Measurements from ENCODE around the gene SMDT1. TPM values are rescaled to one million over a fixed set of nuclear protein-coding genes. Genes with fewer than 3 reads are reported as not detected.
"Not testable (repeated sequence)": the region's sequence is repeated elsewhere in the genome, so short reads cannot be mapped to it uniquely, and the experiment has no call there.

The SMDT1 gene
- total RNA-seq, 2 experiments from 2014 or later: 23.0 to 114 TPM

- Histone ChIP-seq H4K20me1 (ENCODE audit: insufficient read depth, low read length) (no peaks in the 10 kb centered on the region), H3K4me2 (ENCODE audit: low read length) (no peak overlapping the region), H3K4me1 (ENCODE audit: insufficient read depth, low read length, poor library complexity, severe bottlenecking) (no peaks in the 10 kb centered on the region), H3K79me2 (ENCODE audit: insufficient read depth, low read depth, low read length) (no peaks in the 10 kb centered on the region), H3K9me2 (ENCODE audit: insufficient read depth, low read length) (no peaks in the 10 kb centered on the region), H3K27ac (ENCODE audit: low read depth, low read length, poor library complexity, severe bottlenecking) (no peak overlapping the region), H3K36me3 (ENCODE audit: insufficient read depth, low read length) (peaks cover under 1% of the 10 kb centered on the region; the same call in 1 of the 2 replicates), H2AFZ (ENCODE audit: low read length) (no peak overlapping the region), H3K9me3 (ENCODE audit: low read length) (0 out of 2 replicates have a peak, but pooled peaks cover 3% of the 10 kb centered on the region), H3K4me3 (ENCODE audit: low read depth, low read length, poor library complexity, severe bottlenecking) (no peak overlapping the region)
- no peak for TF ChIP-seq EZH2phosphoT487 (IDR thresholded peaks at IDR 0.05; ENCODE audit: borderline replicate concordance, low read depth, low read length)
- no peak for TF ChIP-seq CTCF (conservative IDR thresholded peaks at IDR 0.05; ENCODE audit: low read length)
- intact Hi-C loops (cut with micrococcal nuclease; ENCODE audit: unreplicated experiment): no loop called here
- ChIA-PET CTCF (ENCODE audit: unreplicated experiment) (no interaction called here), POLR2A (no interaction called here)
- no peak for DNase-seq (ENCODE audit: low spot score)
- no TSS peak for BruUV-seq (replicated peaks)
Measured at GRCh38 chr22:42127606-42128005, 48.1 kb downstream of the SMDT1 start.

DNA sequence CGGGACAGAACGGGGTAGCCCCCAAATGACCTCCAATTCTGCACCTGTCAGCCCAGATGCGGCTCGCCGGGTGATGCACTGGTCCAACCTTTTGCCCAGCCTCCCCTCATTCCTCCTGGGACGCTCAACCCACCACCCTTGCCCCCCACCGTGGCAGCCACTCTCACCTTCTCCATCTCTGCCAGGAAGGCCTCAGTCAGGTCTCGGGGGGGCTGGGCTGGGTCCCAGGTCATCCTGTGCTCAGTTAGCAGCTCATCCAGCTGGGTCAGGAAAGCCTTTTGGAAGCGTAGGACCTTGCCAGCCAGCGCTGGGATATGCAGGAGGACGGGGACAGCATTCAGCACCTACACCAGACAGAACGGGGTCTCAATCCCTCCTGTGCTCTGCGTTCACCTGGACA, 48.5 kb downstream of the SMDT1 start:
- BruUV-seq (replicated peaks); intact Hi-C loops (cut with micrococcal nuclease; ENCODE audit: unreplicated experiment); H3K27ac ChIP-seq (ENCODE audit: low read depth, low read length, poor library complexity, severe bottlenecking); H3K4me3 ChIP-seq (ENCODE audit: low read depth, low read length, poor library complexity, severe bottlenecking); H2AFZ ChIP-seq (ENCODE audit: low read length); H3K4me1 ChIP-seq (ENCODE audit: insufficient read depth, low read length, poor library complexity, severe bottlenecking); CTCF ChIA-PET (ENCODE audit: unreplicated experiment); H3K4me2 ChIP-seq (ENCODE audit: low read length); H3K79me2 ChIP-seq (ENCODE audit: insufficient read depth, low read depth, low read length); H4K20me1 ChIP-seq (ENCODE audit: insufficient read depth, low read length); H3K9me2 ChIP-seq (ENCODE audit: insufficient read depth, low read length); POLR2A ChIA-PET; H3K9me3 ChIP-seq (ENCODE audit: low read length); H3K36me3 ChIP-seq (ENCODE audit: insufficient read depth, low read length); DNase-seq (ENCODE audit: low spot score): not testable (repeated sequence)

GRCh38 chr22:42128776-42129694, 49.5 kb downstream of the SMDT1 start:
- DNase-seq (ENCODE audit: low spot score); intact Hi-C loops (cut with micrococcal nuclease; ENCODE audit: unreplicated experiment); H3K9me2 ChIP-seq (ENCODE audit: insufficient read depth, low read length); CTCF ChIA-PET (ENCODE audit: unreplicated experiment); H3K36me3 ChIP-seq (ENCODE audit: insufficient read depth, low read length); BruUV-seq (replicated peaks); H3K4me3 ChIP-seq (ENCODE audit: low read depth, low read length, poor library complexity, severe bottlenecking); H3K27ac ChIP-seq (ENCODE audit: low read depth, low read length, poor library complexity, severe bottlenecking); POLR2A ChIA-PET; H3K4me2 ChIP-seq (ENCODE audit: low read length); H3K79me2 ChIP-seq (ENCODE audit: insufficient read depth, low read depth, low read length); H2AFZ ChIP-seq (ENCODE audit: low read length); H3K4me1 ChIP-seq (ENCODE audit: insufficient read depth, low read length, poor library complexity, severe bottlenecking); H4K20me1 ChIP-seq (ENCODE audit: insufficient read depth, low read length); H3K9me3 ChIP-seq (ENCODE audit: low read length): not testable (repeated sequence)

DNA sequence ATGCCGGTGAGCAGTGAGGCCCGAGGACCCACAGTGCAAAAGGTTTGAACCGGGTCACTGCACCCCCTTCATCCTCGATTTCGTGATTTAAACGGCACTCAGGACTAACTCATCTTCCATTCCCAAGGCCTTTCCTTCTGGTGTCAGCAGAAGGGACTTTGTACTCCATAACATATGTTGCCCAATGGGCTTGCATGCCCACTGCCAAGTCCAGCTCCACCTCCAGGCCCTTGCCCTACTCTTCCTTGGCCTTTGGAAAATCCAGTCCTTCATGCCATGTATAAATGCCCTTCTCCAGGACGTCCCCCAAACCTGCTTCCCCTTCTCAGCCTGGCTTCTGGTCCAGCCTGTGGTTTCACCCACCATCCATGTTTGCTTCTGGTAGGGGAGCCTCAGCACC, 50.7 kb downstream of the SMDT1 start:
- not testable (repeated sequence) for BruUV-seq (replicated peaks)

DNA sequence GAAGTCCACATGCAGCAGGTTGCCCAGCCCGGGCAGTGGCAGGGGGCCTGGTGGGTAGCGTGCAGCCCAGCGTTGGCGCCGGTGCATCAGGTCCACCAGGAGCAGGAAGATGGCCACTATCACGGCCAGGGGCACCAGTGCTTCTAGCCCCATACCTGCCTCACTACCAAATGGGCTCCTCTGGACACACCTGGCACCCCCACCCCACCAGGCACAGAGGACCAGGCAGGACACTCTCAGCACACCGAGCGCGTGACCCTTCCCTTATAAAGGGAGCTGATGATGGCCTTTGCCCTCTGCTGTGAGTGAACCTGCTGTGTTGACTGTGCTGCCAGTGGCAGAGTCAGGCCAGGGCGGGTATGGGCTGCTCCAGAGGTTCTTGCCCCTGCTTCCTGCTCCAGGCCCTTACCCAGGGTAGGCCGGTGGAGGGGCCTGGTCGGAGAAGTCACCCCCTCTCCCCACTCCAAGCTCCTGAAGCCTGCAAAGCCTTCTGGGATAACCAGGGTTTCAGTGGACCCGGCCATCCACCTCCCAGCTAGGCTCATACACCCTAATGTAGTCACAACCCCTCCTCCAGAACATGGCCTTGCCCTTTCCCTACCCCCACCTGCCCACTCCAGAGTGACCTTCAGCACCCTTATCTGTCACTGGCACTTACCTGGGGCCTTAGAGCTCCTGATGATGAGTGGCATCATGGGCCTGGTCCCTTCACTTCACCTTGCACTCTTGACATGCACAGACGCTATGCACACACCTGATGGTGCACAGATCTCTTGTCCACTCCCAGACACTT, 51.3 kb downstream of the SMDT1 start, which contains the start of gene CYP2D6:
Gene CYP2D6, minus strand, starts transcription at position 172 of the 793 bp plus-strand sequence. Its CDS starts 19 bp downstream, at position 153.
- CTCF ChIA-PET (ENCODE audit: unreplicated experiment); H3K4me2 ChIP-seq (ENCODE audit: low read length); intact Hi-C loops (cut with micrococcal nuclease; ENCODE audit: unreplicated experiment): not testable (repeated sequence)

More for the DNA sequence above, 50.7 kb downstream of the SMDT1 start:
- POLR2A ChIA-PET; CTCF ChIA-PET (ENCODE audit: unreplicated experiment); H3K4me2 ChIP-seq (ENCODE audit: low read length); H3K4me3 ChIP-seq (ENCODE audit: low read depth, low read length, poor library complexity, severe bottlenecking); H3K79me2 ChIP-seq (ENCODE audit: insufficient read depth, low read depth, low read length); H4K20me1 ChIP-seq (ENCODE audit: insufficient read depth, low read length); DNase-seq (ENCODE audit: low spot score); H3K36me3 ChIP-seq (ENCODE audit: insufficient read depth, low read length); H3K4me1 ChIP-seq (ENCODE audit: insufficient read depth, low read length, poor library complexity, severe bottlenecking); H3K27ac ChIP-seq (ENCODE audit: low read depth, low read length, poor library complexity, severe bottlenecking); H3K9me3 ChIP-seq (ENCODE audit: low read length); H3K9me2 ChIP-seq (ENCODE audit: insufficient read depth, low read length); H2AFZ ChIP-seq (ENCODE audit: low read length); intact Hi-C loops (cut with micrococcal nuclease; ENCODE audit: unreplicated experiment): not testable (repeated sequence)

More for the DNA sequence above, 51.3 kb downstream of the SMDT1 start, which contains the start of gene CYP2D6:
- H3K4me3 ChIP-seq (ENCODE audit: low read depth, low read length, poor library complexity, severe bottlenecking); H3K79me2 ChIP-seq (ENCODE audit: insufficient read depth, low read depth, low read length); BruUV-seq (replicated peaks); H3K4me1 ChIP-seq (ENCODE audit: insufficient read depth, low read length, poor library complexity, severe bottlenecking); H3K9me3 ChIP-seq (ENCODE audit: low read length); H4K20me1 ChIP-seq (ENCODE audit: insufficient read depth, low read length); H3K9me2 ChIP-seq (ENCODE audit: insufficient read depth, low read length); H2AFZ ChIP-seq (ENCODE audit: low read length); DNase-seq (ENCODE audit: low spot score); H3K27ac ChIP-seq (ENCODE audit: low read depth, low read length, poor library complexity, severe bottlenecking); POLR2A ChIA-PET; H3K36me3 ChIP-seq (ENCODE audit: insufficient read depth, low read length): not testable (repeated sequence)
